GM23248 (cell line): ENCODE results near the gene ARHGEF28.

Source experiments
- EZH2 ChIP-seq: fragments of 200-600 bp; sonication (generic); IDR thresholded peaks from 2 replicates; pipeline ENCODE4 v1.6.1; 2018; ENCODE audit warnings: antibody characterized with exemption, mild to moderate bottlenecking; ENCODE audit not compliant: insufficient read depth, poor library complexity, severe bottlenecking
- EZH2phosphoT487 ChIP-seq: fragments of 200-600 bp; sonication (generic); IDR thresholded peaks from 2 replicates; pipeline ENCODE4 v1.6.1; 2018; ENCODE audit warnings: antibody characterized with exemption, moderate library complexity, mild to moderate bottlenecking, low read depth; ENCODE audit not compliant: insufficient read depth

- no peak for TF ChIP-seq EZH2
- no peak for TF ChIP-seq EZH2phosphoT487
Observed at GRCh38 chr5:73648515-73648914, 22.5 kb downstream of the ARHGEF28 start.
